Measurements from ENCODE around the gene SULT2A1.

DNA sequence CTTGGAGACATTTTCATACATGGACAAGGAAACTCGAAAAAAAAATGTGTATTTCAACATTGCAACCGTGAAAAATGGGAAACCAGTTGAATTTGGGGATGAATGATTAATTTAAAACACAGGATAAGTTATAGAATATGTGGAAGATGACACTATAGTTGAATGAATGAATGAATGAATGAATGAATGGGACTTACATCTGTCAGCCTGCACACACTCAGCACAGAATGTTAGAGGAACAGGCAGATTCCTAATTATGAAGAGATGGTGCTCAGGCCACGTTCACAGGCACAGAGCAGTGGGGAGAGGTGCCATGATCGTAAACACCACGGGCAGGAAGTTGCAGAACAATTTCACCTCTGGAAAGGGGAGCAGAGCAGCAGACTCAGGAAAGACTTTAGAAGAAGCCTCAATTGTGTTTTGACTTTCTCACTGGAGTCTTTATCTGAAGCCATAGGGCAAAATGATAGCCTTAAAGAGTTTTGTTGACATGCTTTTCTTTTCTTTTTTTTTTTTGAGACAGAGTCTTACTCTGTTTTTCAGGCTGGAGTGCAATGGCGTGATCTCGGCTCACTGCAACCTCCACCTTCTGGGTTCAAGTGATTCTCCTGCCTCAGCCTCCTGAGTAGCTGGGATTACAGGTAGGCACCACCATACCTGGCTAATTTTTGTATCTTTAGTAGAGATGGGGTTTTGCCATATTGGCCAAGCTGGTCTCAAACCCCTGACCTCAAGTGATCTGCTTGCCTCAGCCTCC is 4.9 kb upstream of the SULT2A1 start:
- TF ChIP-seq, protein P1, sequence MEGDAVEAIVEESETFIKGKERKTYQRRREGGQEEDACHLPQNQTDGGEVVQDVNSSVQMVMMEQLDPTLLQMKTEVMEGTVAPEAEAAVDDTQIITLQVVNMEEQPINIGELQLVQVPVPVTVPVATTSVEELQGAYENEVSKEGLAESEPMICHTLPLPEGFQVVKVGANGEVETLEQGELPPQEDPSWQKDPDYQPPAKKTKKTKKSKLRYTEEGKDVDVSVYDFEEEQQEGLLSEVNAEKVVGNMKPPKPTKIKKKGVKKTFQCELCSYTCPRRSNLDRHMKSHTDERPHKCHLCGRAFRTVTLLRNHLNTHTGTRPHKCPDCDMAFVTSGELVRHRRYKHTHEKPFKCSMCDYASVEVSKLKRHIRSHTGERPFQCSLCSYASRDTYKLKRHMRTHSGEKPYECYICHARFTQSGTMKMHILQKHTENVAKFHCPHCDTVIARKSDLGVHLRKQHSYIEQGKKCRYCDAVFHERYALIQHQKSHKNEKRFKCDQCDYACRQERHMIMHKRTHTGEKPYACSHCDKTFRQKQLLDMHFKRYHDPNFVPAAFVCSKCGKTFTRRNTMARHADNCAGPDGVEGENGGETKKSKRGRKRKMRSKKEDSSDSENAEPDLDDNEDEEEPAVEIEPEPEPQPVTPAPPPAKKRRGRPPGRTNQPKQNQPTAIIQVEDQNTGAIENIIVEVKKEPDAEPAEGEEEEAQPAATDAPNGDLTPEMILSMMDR (IDR thresholded peaks at IDR 0.05; ENCODE audit: low read length): no peak
- TF ChIP-seq EZH2 (IDR thresholded peaks at IDR 0.05; ENCODE audit: borderline replicate concordance, low read length): no peak
